Esophagus muscularis mucosa (tissue), 4 donors: Measurements from ENCODE around the gene SET.

ENCODE experiments used
- CTCF ChIP-seq, 3 experiments: fragments of 200-600 bp in 2 of 3; fragments of 450-650 bp in 1 of 3; sonication (generic) in 2 of 3; IDR thresholded peaks; one replicate each; pipeline ENCODE4 v1.5.1; 2017 to 2019; ENCODE audit warnings: antibody characterized with exemption in 3 of 3, mild to moderate bottlenecking in 2 of 3, moderate library complexity in 1 of 3
- EP300 ChIP-seq: sonication (generic); formaldehyde crosslinking; IDR thresholded peaks from one replicate; pipeline ENCODE4 v1.6.1; 2017; ENCODE audit warnings: antibody characterized with exemption
- POLR2A ChIP-seq: fragments of 450-650 bp; IDR thresholded peaks from one replicate; pipeline ENCODE4 v1.6.1; 2017; ENCODE audit warnings: antibody characterized with exemption, moderate library complexity, mild to moderate bottlenecking, low read depth

GRCh38 chr9:128735373-128735772 lies 46.4 kb downstream of the SET start:
- no peak for TF ChIP-seq CTCF (IDR thresholded peaks at IDR 0.05)
- TF ChIP-seq POLR2A: no peak
- no peak for TF ChIP-seq EP300
